Mesendoderm (in vitro differentiated cells): ENCODE measurements around the gene COL4A3.

Experiments used
- DNase-seq: peaks from one replicate; pipeline ENCODE4 v3.0.0; 2013
- H2AK5ac ChIP-seq: 2 replicates; pipeline ENCODE4 v1.6.1; 2013; ENCODE audit warnings: low read length, inconsistent platforms
- H2BK120ac ChIP-seq: 2 replicates; pipeline ENCODE4 v1.6.1; 2013; ENCODE audit warnings: low read depth, mild to moderate bottlenecking, low read length, moderate library complexity, mixed read lengths
- H2BK15ac ChIP-seq: replicated peaks from 2 replicates; pipeline ENCODE4 v1.6.1; 2013; ENCODE audit warnings: low read depth, mild to moderate bottlenecking, moderate library complexity
- H2BK5ac ChIP-seq: 2 replicates; pipeline ENCODE4 v1.6.1; 2013; ENCODE audit warnings: low read length, inconsistent platforms
- H3K18ac ChIP-seq: 2 replicates; pipeline ENCODE4 v1.6.1; 2013; ENCODE audit warnings: mild to moderate bottlenecking, low read length, mixed read lengths
- H3K23ac ChIP-seq: one replicate; pipeline ENCODE4 v1.6.1; 2013; ENCODE audit warnings: low read length
- H3K27ac ChIP-seq: 2 replicates; pipeline ENCODE4 v1.5.1; 2013; ENCODE audit warnings: low read depth, mild to moderate bottlenecking, inconsistent platforms, low read length, moderate library complexity
- H3K27me3 ChIP-seq: 2 replicates; pipeline ENCODE4 v1.6.1; 2013; ENCODE audit warnings: low read length, control low read depth, mild to moderate bottlenecking, inconsistent platforms; ENCODE audit not compliant: insufficient read depth, poor library complexity
- H3K36me3 ChIP-seq: 2 replicates; pipeline ENCODE4 v1.6.1; 2013; ENCODE audit warnings: low read length, inconsistent platforms; ENCODE audit not compliant: control insufficient read depth, insufficient read depth
- H3K4ac ChIP-seq: one replicate; pipeline ENCODE4 v1.6.1; 2013; ENCODE audit warnings: low read depth, mild to moderate bottlenecking, low read length, moderate library complexity
- H3K4me1 ChIP-seq: 2 replicates; pipeline ENCODE4 v1.6.1; 2013; ENCODE audit warnings: low read depth, low read length, inconsistent platforms; ENCODE audit not compliant: control insufficient read depth
- H3K4me2 ChIP-seq: 2 replicates; pipeline ENCODE4 v1.6.1; 2013; ENCODE audit warnings: low read length
- H3K4me3 ChIP-seq: 2 replicates; pipeline ENCODE4 v1.5.1; 2013; ENCODE audit warnings: mild to moderate bottlenecking, low read length
- H3K56ac ChIP-seq: one replicate; pipeline ENCODE4 v1.6.1; 2013; ENCODE audit warnings: low read length
- H3K79me1 ChIP-seq: 2 replicates; pipeline ENCODE4 v1.6.1; 2013; ENCODE audit warnings: low read length, inconsistent platforms
- H3K79me2 ChIP-seq: 2 replicates; pipeline ENCODE4 v1.6.1; 2013; ENCODE audit warnings: mild to moderate bottlenecking, low read length; ENCODE audit not compliant: control insufficient read depth, insufficient read depth
- H3K9ac ChIP-seq: 2 replicates; pipeline ENCODE4 v1.6.1; 2013; ENCODE audit warnings: low read length, inconsistent platforms
- H4K5ac ChIP-seq: one replicate; pipeline ENCODE4 v1.6.1; 2013; ENCODE audit warnings: low read length
- H4K8ac ChIP-seq: one replicate; pipeline ENCODE4 v1.6.1; 2013; ENCODE audit warnings: low read depth, mild to moderate bottlenecking, control low read depth, low read length, moderate library complexity
- WGBS: extraction: QIAGEN DNeasy Blood & Tissue Kit; methylation state at CpG from one replicate; pipeline ENCODE4 v1.1.7; 2013; ENCODE audit warnings: low lambda C conversion rate, missing lambda C conversion rate; ENCODE audit not compliant: insufficient coverage; ENCODE audit errors: extremely low coverage; 5-methylcytosine and 5-hydroxymethylcytosine counted together

COL4A3 gene

DNA sequence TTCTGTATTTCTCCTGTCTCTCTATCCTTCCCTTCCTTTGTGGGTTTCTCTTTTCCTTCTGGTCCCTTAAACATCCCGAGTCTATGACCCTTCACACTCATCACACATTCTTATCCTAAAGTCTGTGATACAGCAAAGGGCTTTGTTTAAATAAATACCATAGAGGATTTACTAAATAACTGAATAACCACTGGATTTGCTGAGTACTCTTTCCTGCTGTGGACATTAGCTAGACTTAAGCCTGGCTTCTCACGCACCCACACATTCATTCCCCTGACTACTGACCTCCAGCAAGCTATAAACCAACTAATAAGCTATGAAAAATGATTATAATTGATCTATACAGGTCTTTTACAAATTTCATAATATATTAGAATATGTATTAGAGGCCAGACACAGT, 76.6 kb downstream of the COL4A3 start:
- Histone ChIP-seq H3K4me3 (no peak overlapping the region), H2BK120ac (no peak overlapping the region), H3K79me1 (no peaks in the 10 kb centered on the region), H4K5ac (no peak overlapping the region), H2BK5ac (no peak overlapping the region), H3K4me1 (no peaks in the 10 kb centered on the region), H2BK15ac (no peak overlapping the region), H3K79me2 (no peaks in the 10 kb centered on the region), H3K4me2 (no peak overlapping the region), H3K27ac (no peak overlapping the region), H3K27me3 (no peaks in the 10 kb centered on the region), H3K9ac (no peak overlapping the region), H2AK5ac (no peak overlapping the region), H3K36me3 (no peaks in the 10 kb centered on the region), H3K18ac (no peak overlapping the region), H3K23ac (no peak overlapping the region), H3K4ac (no peak overlapping the region), H4K8ac (no peak overlapping the region), H3K56ac (no peak overlapping the region)
- DNase-seq: peak; percentile 7
- WGBS: no CpG with 5 or more reads among the region's 2 CpGs

DNA sequence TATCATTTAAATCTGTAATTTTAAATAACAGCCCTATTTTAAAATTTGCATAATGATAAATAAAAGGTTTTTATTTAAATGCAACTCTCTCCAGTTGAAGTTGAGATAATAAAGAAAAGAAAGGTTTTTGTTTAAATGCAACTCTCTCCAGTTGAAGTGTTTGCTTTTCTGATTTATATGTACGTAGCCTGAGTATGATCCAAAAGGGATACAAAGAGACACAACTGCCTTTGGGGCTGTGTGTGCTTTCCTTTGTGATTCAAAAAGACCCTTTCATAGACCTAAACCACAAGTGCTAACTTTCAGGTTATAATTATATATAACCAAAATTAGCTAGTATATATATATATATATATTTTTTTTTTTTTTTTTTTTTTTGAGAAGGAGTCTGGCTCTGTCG, 84.5 kb downstream of the COL4A3 start:
- H3K4me3 ChIP-seq: no peak overlapping the region
- no peaks in the 10 kb centered on the region for H3K79me2 ChIP-seq

DNA sequence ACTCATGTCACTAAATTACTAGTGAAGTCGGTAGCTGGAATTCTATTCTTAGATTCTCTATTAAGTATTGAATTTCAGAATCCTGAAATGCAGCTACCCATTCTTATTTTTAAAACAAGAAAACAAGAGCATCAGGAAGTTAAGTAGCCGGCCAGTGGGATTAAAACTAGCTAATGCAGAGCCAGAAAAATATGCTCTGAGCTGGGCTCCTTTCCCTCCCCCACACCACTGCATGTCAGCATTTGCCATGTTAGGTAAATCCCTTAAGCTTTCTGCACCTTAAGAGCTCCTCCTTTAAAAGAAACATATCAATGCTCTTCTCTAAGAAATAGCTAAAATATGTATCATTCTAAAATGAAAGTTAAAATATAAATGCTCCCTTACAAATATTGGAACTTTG, 88.4 kb downstream of the COL4A3 start:
- Histone ChIP-seq H3K4ac (no peak overlapping the region), H3K36me3 (no peaks in the 10 kb centered on the region), H3K56ac (no peak overlapping the region), H3K4me1 (no peaks in the 10 kb centered on the region), H2BK5ac (no peak overlapping the region), H3K79me2 (no peaks in the 10 kb centered on the region), H2AK5ac (no peak overlapping the region), H4K5ac (no peak overlapping the region), H3K4me2 (no peak overlapping the region), H3K4me3 (no peak overlapping the region), H2BK120ac (no peak overlapping the region), H3K18ac (no peak overlapping the region), H3K27ac (no peak overlapping the region), H3K9ac (no peak overlapping the region), H2BK15ac (no peak overlapping the region), H3K23ac (no peak overlapping the region), H3K79me1 (no peaks in the 10 kb centered on the region), H3K27me3 (no peaks in the 10 kb centered on the region), H4K8ac (no peak overlapping the region)
- no peak for DNase-seq
- no CpG with 5 or more reads among the region's 2 CpGs for WGBS

More for the DNA sequence above, 84.5 kb downstream of the COL4A3 start:
- Histone ChIP-seq H2BK15ac (no peak overlapping the region), H3K27me3 (no peaks in the 10 kb centered on the region), H3K23ac (no peak overlapping the region), H2AK5ac (no peak overlapping the region), H2BK5ac (no peak overlapping the region), H4K8ac (no peak overlapping the region), H3K56ac (no peak overlapping the region), H4K5ac (no peak overlapping the region), H3K79me1 (no peaks in the 10 kb centered on the region), H3K36me3 (no peaks in the 10 kb centered on the region), H3K18ac (no peak overlapping the region), H3K4ac (no peak overlapping the region), H2BK120ac (no peak overlapping the region), H3K27ac (no peak overlapping the region), H3K4me2 (no peak overlapping the region), H3K9ac (no peak overlapping the region), H3K4me1 (no peaks in the 10 kb centered on the region)
- WGBS: no CpG with 5 or more reads among the region's 2 CpGs
- no peak for DNase-seq

- Histone ChIP-seq H3K4me1 (no peaks in the 10 kb centered on the region), H3K27ac (no peak overlapping the region), H3K4me3 (no peak overlapping the region), H3K23ac (no peak overlapping the region), H3K79me1 (no peaks in the 10 kb centered on the region), H3K4ac (no peak overlapping the region), H2AK5ac (no peak overlapping the region), H3K9ac (no peak overlapping the region), H2BK15ac (no peak overlapping the region), H2BK5ac (no peak overlapping the region), H3K36me3 (no peaks in the 10 kb centered on the region), H3K4me2 (no peak overlapping the region), H4K5ac (no peak overlapping the region), H3K27me3 (no peaks in the 10 kb centered on the region), H3K56ac (no peak overlapping the region), H3K79me2 (no peaks in the 10 kb centered on the region), H2BK120ac (no peak overlapping the region), H3K18ac (no peak overlapping the region), H4K8ac (no peak overlapping the region)
- no peak for DNase-seq
Observed at GRCh38 chr2:227256605-227257004, 92.2 kb downstream of the COL4A3 start.

DNA sequence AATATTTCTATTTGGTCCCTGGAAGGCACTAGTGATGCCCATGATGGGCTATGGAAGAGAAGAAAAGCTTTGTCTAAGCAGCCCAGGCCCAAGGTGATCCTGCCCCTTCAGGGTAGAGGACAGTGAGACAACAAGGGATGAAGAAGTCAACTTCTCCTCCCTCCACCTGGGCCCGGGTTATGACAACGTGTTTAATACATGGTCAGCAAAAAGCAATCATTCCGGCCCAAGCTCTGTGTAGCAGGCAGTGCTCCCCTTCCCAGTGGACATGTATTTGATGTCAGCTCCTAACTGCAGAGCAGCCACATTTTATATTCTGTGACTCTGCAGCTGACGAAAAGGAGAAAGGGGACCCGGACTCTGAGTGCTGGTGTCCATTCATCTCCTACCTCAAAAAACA, 93.4 kb downstream of the COL4A3 start:
- Histone ChIP-seq H2BK120ac (no peak overlapping the region), H3K56ac (no peak overlapping the region), H3K79me2 (no peaks in the 10 kb centered on the region), H3K4ac (no peak overlapping the region), H4K8ac (no peak overlapping the region), H3K27ac (no peak overlapping the region), H2AK5ac (no peak overlapping the region), H3K79me1 (no peaks in the 10 kb centered on the region), H3K36me3 (no peaks in the 10 kb centered on the region), H3K4me2 (no peak overlapping the region), H3K18ac (no peak overlapping the region), H3K27me3 (no peaks in the 10 kb centered on the region), H3K4me3 (no peak overlapping the region), H3K9ac (no peak overlapping the region), H3K23ac (no peak overlapping the region), H4K5ac (no peak overlapping the region), H3K4me1 (no peaks in the 10 kb centered on the region), H2BK15ac (no peak overlapping the region), H2BK5ac (no peak overlapping the region)
- WGBS: no CpG with 5 or more reads among the region's 5 CpGs
- DNase-seq: no peak

- Histone ChIP-seq H3K18ac (no peak overlapping the region), H3K56ac (no peak overlapping the region), H3K4me3 (no peak overlapping the region), H3K27me3 (no peaks in the 10 kb centered on the region), H3K79me1 (no peaks in the 10 kb centered on the region), H3K4me2 (no peak overlapping the region), H2BK120ac (no peak overlapping the region), H3K36me3 (no peaks in the 10 kb centered on the region), H2AK5ac (no peak overlapping the region), H3K9ac (no peak overlapping the region), H4K5ac (no peak overlapping the region), H2BK5ac (no peak overlapping the region), H3K4me1 (no peaks in the 10 kb centered on the region), H3K79me2 (no peaks in the 10 kb centered on the region), H4K8ac (no peak overlapping the region), H2BK15ac (no peak overlapping the region), H3K4ac (no peak overlapping the region), H3K27ac (no peak overlapping the region), H3K23ac (no peak overlapping the region)
- WGBS: no CpG with 5 or more reads among the region's 5 CpGs
- no peak for DNase-seq
Observed at GRCh38 chr2:227260041-227260440, 95.6 kb downstream of the COL4A3 start.
